Naive thymus-derived CD4-positive, alpha-beta T cell (primary cell): ENCODE data around the gene METRNL. TPM values are rescaled to one million over a fixed set of nuclear protein-coding genes. Genes with fewer than 3 reads are reported as not detected.

ENCODE experiments used
- ATAC-seq: fragments of 150-1000 bp; cut with Tn5 transposase; 2 replicates; pipeline ENCODE4 v1.10.0; 2021; ENCODE audit warnings: mild to moderate bottlenecking, moderate library complexity
- CTCF ChIA-PET: fragments of 350-600 bp; sonication (Branson Sonifier 250); formaldehyde crosslinking; loops from one replicate; lab custom pipeline; 2021; ENCODE audit warnings: antibody characterized with exemption; lab: Charles Lee
- POLR2A ChIA-PET: fragments of 350-600 bp; sonication (Branson Sonifier 250); formaldehyde crosslinking; loops from one replicate; lab custom pipeline; 2021; ENCODE audit warnings: antibody characterized with exemption, inconsistent platforms; lab: Charles Lee
- DNase-seq, 9 donors: peaks; one replicate each; pipeline versions ENCODE4 v3.0.0 to v3.0.0-alpha.2; 2020 to 2022; ENCODE audit warnings: mixed read lengths in 1 of 9
- H3K27ac ChIP-seq: one replicate; pipeline ENCODE4 v1.7.0; 2013; ENCODE audit warnings: mild to moderate bottlenecking, low read depth, low read length, moderate library complexity
- H3K27me3 ChIP-seq, 2 donors: one replicate each; pipeline ENCODE4 v1.7.0; 2013; ENCODE audit warnings: low read length in 2 of 2, mild to moderate bottlenecking in 2 of 2, moderate library complexity in 2 of 2; ENCODE audit not compliant: control insufficient read depth in 2 of 2, insufficient read depth in 2 of 2
- H3K36me3 ChIP-seq, 3 experiments: 1 replicate in 2 of 3; 2 replicates in 1 of 3; pipeline ENCODE4 v1.7.0; 2013; ENCODE audit warnings: low read length in 3 of 3, mild to moderate bottlenecking in 3 of 3, moderate library complexity in 1 of 3; ENCODE audit not compliant: insufficient read depth in 3 of 3, control insufficient read depth in 2 of 3
- H3K4me1 ChIP-seq, 2 donors: one replicate each; pipeline ENCODE4 v1.7.0; 2013; ENCODE audit warnings: low read length in 2 of 2, mild to moderate bottlenecking in 2 of 2, moderate library complexity in 1 of 2; ENCODE audit not compliant: control insufficient read depth in 2 of 2, insufficient read depth in 2 of 2
- H3K4me3 ChIP-seq: 2 replicates; pipeline ENCODE4 v1.7.0; 2013; ENCODE audit warnings: mild to moderate bottlenecking, low read length
- H3K9me3 ChIP-seq, 3 experiments: 1 replicate in 2 of 3; 2 replicates in 1 of 3; pipeline ENCODE4 v1.7.0; 2013; ENCODE audit warnings: low read length in 3 of 3; ENCODE audit not compliant: control insufficient read depth in 2 of 3
- H3K27ac Mint-ChIP-seq, 9 donors: one replicate each; pipeline ENCODE4 v1.8.0; 2020 to 2022; ENCODE audit warnings: mixed read lengths in 9 of 9, mild to moderate bottlenecking in 8 of 9, moderate library complexity in 5 of 9, inconsistent platforms in 2 of 9
- H3K27me3 Mint-ChIP-seq, 5 donors: one replicate each; pipeline ENCODE4 v1.8.0; 2021 to 2022; ENCODE audit warnings: mixed read lengths in 5 of 5, mild to moderate bottlenecking in 1 of 5
- H3K36me3 Mint-ChIP-seq, 5 donors: one replicate each; pipeline ENCODE4 v1.8.0; 2020 to 2022; ENCODE audit warnings: mixed read lengths in 5 of 5, mild to moderate bottlenecking in 3 of 5, inconsistent platforms in 1 of 5
- H3K4me1 Mint-ChIP-seq, 7 donors: one replicate each; pipeline ENCODE4 v1.8.0; 2020 to 2022; ENCODE audit warnings: mixed read lengths in 7 of 7, mild to moderate bottlenecking in 3 of 7, inconsistent platforms in 1 of 7
- H3K4me3 Mint-ChIP-seq, 10 donors: one replicate each; pipeline ENCODE4 v1.8.0; 2020 to 2022; ENCODE audit warnings: mild to moderate bottlenecking in 10 of 10, mixed read lengths in 10 of 10, moderate library complexity in 6 of 10, inconsistent platforms in 2 of 10
- H3K9me3 Mint-ChIP-seq, 11 donors: one replicate each; pipeline ENCODE4 v1.8.0; 2020 to 2022; ENCODE audit warnings: mixed read lengths in 11 of 11, mild to moderate bottlenecking in 4 of 11, inconsistent platforms in 1 of 11, moderate library complexity in 1 of 11
- intact Hi-C, 2 donors: fragments of 100-400 bp; cut with micrococcal nuclease; formaldehyde crosslinking; loops; one replicate each; pipeline ENCODE4 v1.15.1; 2023
- polyA plus RNA-seq, 2 donors: library from polyadenylated mRNA; unstranded; fragments of 300-500 nt; fragmentation: Illumina TruSeq; gene quantifications; one replicate each; pipeline ENCODE4 v1.2.3, GENCODE V29; 2021
- total RNA-seq, 6 experiments: library from RNA in 5 of 6; stranded (reverse) in 5 of 6; gene quantifications; 1 replicate in 5 of 6; 2 replicates in 1 of 6; pipeline ENCODE4 v1.2.3 and lab custom pipeline; 2021 to 2026

METRNL gene
- total and polyA plus RNA-seq, 7 experiments from 2014 or later: 1.0 to 147 (median 10.3) TPM; not detected in 2

GRCh38 chr17:83081684-83082201 lies 2.3 kb downstream of the METRNL start:
- Histone ChIP-seq H3K27me3 (no peaks in the 10 kb centered on the region), H3K4me3 (no peak overlapping the region), H3K4me1 (peaks cover 0 to 30% of the 10 kb centered on the region in 2 donors), H3K27ac (no peak overlapping the region), H3K9me3 (no peaks in the 10 kb centered on the region), H3K36me3 (no peaks in the 10 kb centered on the region)
- peaks cover 0 to 30% (median 10%) of the 10 kb centered on the region in 7 donors for H3K4me1 Mint-ChIP-seq
- peak; percentile 33 for ATAC-seq
- no peak for DNase-seq
- H3K27me3 Mint-ChIP-seq: peaks cover 0 to 27% (median 5%) of the 10 kb centered on the region in 5 donors
- H3K4me3 Mint-ChIP-seq: peak overlapping the region; percentile 53 to 82 (median 73)
- peak overlapping the region in 6 of 9 donors; percentile 30 to 73 (median 54) for H3K27ac Mint-ChIP-seq
- ChIA-PET CTCF (no interaction called here), POLR2A (no interaction called here)
- intact Hi-C loops: loop anchor here (2.0 to 5.0 kb wide), 2 partner anchors 31 to 94 kb away; no protein-coding TSS in a partner anchor
- H3K36me3 Mint-ChIP-seq: peaks cover 0 to 2% (median 0%) of the 10 kb centered on the region in 5 donors
- no peaks in the 10 kb centered on the region for H3K9me3 Mint-ChIP-seq

- no peak overlapping the region for H3K4me3 ChIP-seq
- no peaks in the 10 kb centered on the region for H3K9me3 Mint-ChIP-seq
- H3K4me3 Mint-ChIP-seq: peak overlapping the region; percentile 53 to 82 (median 73)
- no peak for DNase-seq
- H3K27me3 ChIP-seq: no peaks in the 10 kb centered on the region
- peaks cover 0 to 2% (median 0%) of the 10 kb centered on the region in 5 donors for H3K36me3 Mint-ChIP-seq
- H3K27ac ChIP-seq: no peak overlapping the region
- no peaks in the 10 kb centered on the region for H3K9me3 ChIP-seq
- no peak for ATAC-seq
- intact Hi-C loops: loop anchor here (2.0 to 5.0 kb wide), 2 partner anchors 32 to 95 kb away; no protein-coding TSS in a partner anchor
- ChIA-PET CTCF (no interaction called here), POLR2A (no interaction called here)
- peak overlapping the region in 4 of 9 donors; percentile 43 to 72 (median 48) for H3K27ac Mint-ChIP-seq
- H3K27me3 Mint-ChIP-seq: peaks cover 0 to 20% (median under 1%) of the 10 kb centered on the region in 5 donors
- peaks cover 0 to 30% of the 10 kb centered on the region in 2 donors for H3K4me1 ChIP-seq
- peaks cover 0 to 30% (median 10%) of the 10 kb centered on the region in 7 donors for H3K4me1 Mint-ChIP-seq
- H3K36me3 ChIP-seq: no peaks in the 10 kb centered on the region
Observed at GRCh38 chr17:83082424-83082823, 3.0 kb downstream of the METRNL start.

- Histone ChIP-seq H3K4me1 (peaks cover 0 to 30% of the 10 kb centered on the region in 2 donors), H3K4me3 (no peak overlapping the region), H3K27ac (no peak overlapping the region), H3K9me3 (no peaks in the 10 kb centered on the region), H3K27me3 (no peaks in the 10 kb centered on the region), H3K36me3 (no peaks in the 10 kb centered on the region)
- intact Hi-C loops: loop anchor here (2.0 to 5.0 kb wide), 2 partner anchors 32 to 96 kb away; no protein-coding TSS in a partner anchor
- POLR2A ChIA-PET: no interaction called here
- H3K36me3 Mint-ChIP-seq: peaks cover 0 to 2% (median 0%) of the 10 kb centered on the region in 5 donors
- DNase-seq: no peak
- CTCF ChIA-PET: no interaction called here
- no peak for ATAC-seq
- peak overlapping the region in 9 of 10 donors; percentile 23 to 77 (median 67) for H3K4me3 Mint-ChIP-seq
- peaks cover 0 to 15% (median 0%) of the 10 kb centered on the region in 5 donors for H3K27me3 Mint-ChIP-seq
- H3K4me1 Mint-ChIP-seq: peaks cover 0 to 30% (median 11%) of the 10 kb centered on the region in 7 donors
- H3K27ac Mint-ChIP-seq: peak overlapping the region in 4 of 9 donors; percentile 43 to 84 (median 51)
- no peaks in the 10 kb centered on the region for H3K9me3 Mint-ChIP-seq
Observed at GRCh38 chr17:83082909-83083367, 3.5 kb downstream of the METRNL start.

DNA sequence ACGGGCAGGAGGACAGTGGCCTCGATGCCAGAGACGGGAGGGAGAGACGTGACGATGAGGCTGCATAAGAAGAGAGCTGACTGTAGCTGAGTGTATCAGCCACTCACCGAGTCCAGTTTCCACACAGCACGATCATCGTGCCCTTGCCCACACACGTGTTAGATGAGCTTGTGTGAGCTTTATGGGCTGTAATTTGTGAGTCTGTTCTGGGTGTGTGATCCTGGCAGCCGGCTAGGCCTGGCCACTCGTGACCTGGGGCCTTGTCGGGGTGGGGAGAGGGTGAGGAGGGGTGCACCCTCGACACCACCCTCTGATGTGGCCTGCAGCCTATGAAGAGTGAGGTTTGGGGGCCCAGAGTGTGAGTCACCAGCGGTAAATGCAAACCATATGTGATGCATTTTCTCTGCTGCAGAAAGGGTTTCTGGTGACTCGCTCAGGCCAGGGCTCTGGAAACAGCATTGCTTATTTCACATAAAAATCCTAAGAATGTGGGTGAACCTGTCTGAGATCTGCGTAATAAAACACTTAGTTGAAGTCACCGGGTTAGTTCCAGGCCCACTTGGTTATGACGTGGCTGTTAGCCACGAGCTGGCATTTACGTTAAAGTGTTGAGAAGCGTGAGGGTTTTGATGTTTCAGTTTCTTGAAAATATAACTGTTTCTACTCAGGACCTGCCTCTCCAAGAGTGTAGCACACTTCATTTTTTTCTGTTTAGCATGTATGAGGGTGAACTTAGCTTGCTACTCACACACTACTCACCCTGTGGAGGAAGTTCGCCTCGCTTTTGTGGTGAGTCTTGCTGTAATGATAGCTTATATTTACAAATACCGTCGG lies 4.2 kb downstream of the METRNL start:
- Mint-ChIP-seq H3K27ac (peak overlapping the region in 4 of 9 donors; percentile 7 to 84 (median 46)), H3K4me1 (peaks cover 0 to 28% (median 11%) of the 10 kb centered on the region in 7 donors), H3K4me3 (peak overlapping the region in 6 of 10 donors; percentile 8 to 77 (median 68)), H3K36me3 (peaks cover 0 to 2% (median 0%) of the 10 kb centered on the region in 5 donors), H3K9me3 (no peaks in the 10 kb centered on the region), H3K27me3 (peaks cover 0 to 11% (median 0%) of the 10 kb centered on the region in 5 donors)
- no peak overlapping the region for H3K4me3 ChIP-seq
- ChIA-PET CTCF (no interaction called here), POLR2A (no interaction called here)
- no peaks in the 10 kb centered on the region for H3K27me3 ChIP-seq
- no peaks in the 10 kb centered on the region for H3K9me3 ChIP-seq
- no peaks in the 10 kb centered on the region for H3K36me3 ChIP-seq
- intact Hi-C loops: loop anchor here (2.0 to 5.0 kb wide), 2 partner anchors 33 to 96 kb away; no protein-coding TSS in a partner anchor
- ATAC-seq: peak; percentile 43
- peaks cover 0 to 30% of the 10 kb centered on the region in 2 donors for H3K4me1 ChIP-seq
- H3K27ac ChIP-seq: no peak overlapping the region
- DNase-seq: peak in 1 of 9 donors; percentile 69

GRCh38 chr17:83084214-83084613 lies 4.8 kb downstream of the METRNL start:
- Mint-ChIP-seq H3K36me3 (peaks cover 0 to 2% (median 0%) of the 10 kb centered on the region in 5 donors), H3K27ac (peak overlapping the region in 1 of 9 donors; percentile 84), H3K4me1 (peaks cover 0 to 30% (median 11%) of the 10 kb centered on the region in 7 donors), H3K4me3 (peak overlapping the region in 3 of 10 donors; percentile 23 to 70 (median 68)), H3K9me3 (no peaks in the 10 kb centered on the region), H3K27me3 (peaks cover 0 to 11% (median 0%) of the 10 kb centered on the region in 5 donors)
- H3K27me3 ChIP-seq: no peaks in the 10 kb centered on the region
- H3K4me1 ChIP-seq: peaks cover 0 to 30% of the 10 kb centered on the region in 2 donors
- ATAC-seq (no peak), DNase-seq (no peak)
- H3K9me3 ChIP-seq: no peaks in the 10 kb centered on the region
- no peaks in the 10 kb centered on the region for H3K36me3 ChIP-seq
- ChIA-PET POLR2A (no interaction called here), CTCF (no interaction called here)
- peak overlapping the region; percentile 26 for H3K4me3 ChIP-seq
- H3K27ac ChIP-seq: no peak overlapping the region
- intact Hi-C loops: loop anchor here in 1 of 2 donors (5.0 kb wide), 1 partner anchor 97 kb away; no protein-coding TSS in a partner anchor

DNA sequence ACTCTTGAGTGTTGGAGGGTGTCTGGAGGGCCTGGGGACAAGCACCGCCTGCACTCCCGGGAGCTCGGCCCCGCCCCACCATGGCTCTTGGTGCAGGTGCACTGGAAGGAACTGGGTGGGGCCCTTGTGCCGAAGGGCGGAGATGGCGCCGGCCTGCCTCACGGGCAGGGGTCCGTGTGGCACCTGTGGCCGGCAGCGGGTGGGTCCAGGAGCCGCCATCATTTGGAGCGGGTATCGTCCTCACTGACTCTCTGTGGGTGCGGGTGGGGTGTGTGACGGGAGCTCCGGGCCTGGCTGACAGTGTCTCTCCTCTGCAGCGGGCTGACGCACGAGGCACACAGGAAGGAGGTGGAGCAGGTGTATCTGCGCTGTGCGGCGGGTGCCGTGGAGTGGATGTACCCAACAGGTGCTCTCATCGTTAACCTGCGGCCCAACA lies 5.2 kb downstream of the METRNL start:
- no peaks in the 10 kb centered on the region for H3K9me3 ChIP-seq
- no peak overlapping the region for H3K27ac ChIP-seq
- Mint-ChIP-seq H3K27me3 (peaks cover 0 to 11% (median 0%) of the 10 kb centered on the region in 5 donors), H3K4me1 (peaks cover 0 to 33% (median 11%) of the 10 kb centered on the region in 7 donors), H3K36me3 (peaks cover 0 to 5% (median 0%) of the 10 kb centered on the region in 5 donors), H3K4me3 (peak overlapping the region in 2 of 10 donors; percentile 39 to 68), H3K27ac (no peak overlapping the region), H3K9me3 (no peaks in the 10 kb centered on the region)
- ATAC-seq (no peak), DNase-seq (no peak)
- POLR2A ChIA-PET: no interaction called here
- intact Hi-C loops: loop anchor here in 1 of 2 donors (5.0 kb wide), 1 partner anchor 97 kb away; no protein-coding TSS in a partner anchor
- peak overlapping the region; percentile 26 for H3K4me3 ChIP-seq
- H3K4me1 ChIP-seq: peaks cover 0 to 30% of the 10 kb centered on the region in 2 donors
- no peaks in the 10 kb centered on the region for H3K27me3 ChIP-seq
- H3K36me3 ChIP-seq: no peaks in the 10 kb centered on the region
- CTCF ChIA-PET: no interaction called here
